ENCODE measurements around the gene LYZ.

LYZ gene

GRCh38 chr12:69392179-69392928 lies 44.2 kb downstream of the LYZ start:
- no peak for DNase-seq

- no peak for DNase-seq
Observed at GRCh38 chr12:69396041-69396440, 47.9 kb downstream of the LYZ start.

- DNase-seq: no peak
Observed at GRCh38 chr12:69396963-69397362, 48.8 kb downstream of the LYZ start.

GRCh38 chr12:69397978-69398377 lies 49.8 kb downstream of the LYZ start:
- DNase-seq: no peak

- DNase-seq: no peak
Observed at GRCh38 chr12:69401940-69402339, 53.8 kb downstream of the LYZ start.

Measured in stimulated activated CD4-positive, alpha-beta T cell treated with anti-CD3 and anti-CD28 coated beads, Interleukin-12 subunit alpha, Interleukin-12 subunit beta, amount 100 ng/mL, for 4 hours (primary cell).